SK-N-MC (cell line): ENCODE data around the gene LIN9.

Experiments
- DNase-seq: peaks from one replicate; pipeline ENCODE4 v3.0.0-alpha.2; 2011; ENCODE audit warnings: low read depth, low spot score
- H3K27ac ChIP-seq: fragments of 200-600 bp; sonication (generic); 2 replicates; pipeline ENCODE4 v1.5.1; 2016; ENCODE audit warnings: mixed run types
- H3K36me3 ChIP-seq: fragments of 200-600 bp; sonication (generic); 2 replicates; pipeline ENCODE4 v1.6.1; 2017; ENCODE audit warnings: antibody characterized with exemption, low read length, mixed read lengths; ENCODE audit not compliant: insufficient read depth
- H3K4me3 ChIP-seq: fragments of 200-600 bp; sonication (generic); 2 replicates; pipeline ENCODE4 v1.5.1; 2016
- H3K9ac ChIP-seq: fragments of 200-600 bp; sonication (generic); 2 replicates; pipeline ENCODE4 v1.8.0; 2017; ENCODE audit warnings: mixed run types, mixed read lengths; ENCODE audit not compliant: insufficient read length
- H3K9me3 ChIP-seq: fragments of 200-600 bp; sonication (generic); 2 replicates; pipeline ENCODE4 v1.6.1; 2017; ENCODE audit warnings: low read depth, mild to moderate bottlenecking, antibody characterized with exemption, low read length, moderate library complexity, mixed read lengths
- EZH2 ChIP-seq: fragments of 200-600 bp; sonication (generic); IDR thresholded peaks from one replicate; pipeline ENCODE4 v1.6.1; 2017; ENCODE audit warnings: antibody characterized with exemption
- FOXP2 ChIP-seq: optimal IDR thresholded peaks from 2 replicates; pipeline ENCODE3; 2011; ENCODE audit warnings: mild to moderate bottlenecking, moderate library complexity; ENCODE audit not compliant: insufficient read depth; ENCODE audit errors: extremely low read length, control extremely low read depth
- POLR2AphosphoS5 ChIP-seq: IDR thresholded peaks from 2 replicates; pipeline ENCODE4 v1.6.1; 2012; ENCODE audit warnings: mild to moderate bottlenecking, low read depth, low read length, borderline replicate concordance

Gene LIN9

DNA sequence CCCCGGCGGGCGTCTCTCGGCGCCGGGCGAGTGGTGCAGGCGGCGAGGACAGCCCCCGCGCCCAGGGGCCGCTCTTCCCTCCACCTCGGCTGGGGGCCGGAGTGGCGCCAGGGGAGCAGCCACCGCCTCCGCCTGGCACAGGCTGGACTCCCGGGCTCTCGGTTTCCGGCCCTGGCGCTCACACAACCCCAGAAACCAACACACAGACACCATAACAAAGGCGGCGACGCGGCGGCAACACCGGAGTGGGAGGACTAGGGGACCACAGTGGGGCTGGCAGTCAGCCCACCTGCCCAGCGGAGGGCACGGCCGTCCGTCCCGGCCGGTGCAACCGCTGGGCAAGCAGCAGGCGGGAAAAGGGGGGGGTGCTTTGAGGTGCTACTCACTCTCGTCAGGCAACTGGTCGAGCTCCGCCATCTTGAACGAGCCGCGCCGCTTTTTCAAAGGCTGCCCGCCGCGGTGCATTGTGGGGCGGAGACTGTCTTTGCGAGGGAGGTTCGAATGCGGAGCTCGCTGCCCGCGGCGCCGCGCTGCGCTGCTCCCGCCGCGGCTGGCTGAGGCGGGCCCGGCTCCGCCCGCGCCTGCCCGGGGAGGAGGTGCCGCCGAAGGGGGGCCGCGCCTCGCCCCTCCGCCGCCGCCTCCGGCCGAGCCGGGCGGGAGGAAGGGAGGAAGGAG is at the start of gene LIN9:
Gene LIN9 (minus strand): TSS at position 442 of the 675 bp plus-strand sequence. CDS start 25 bp downstream, at position 417.
- Histone ChIP-seq H3K9me3 (no peaks in the 10 kb centered on the region), H3K36me3 (no peaks in the 10 kb centered on the region), H3K4me3 (peak within 1 kb of the TSS; percentile 98), H3K9ac (peak within 1 kb of the TSS; percentile 98), H3K27ac (peak within 1 kb of the TSS; percentile 87)
- peak; percentile 56 for DNase-seq
- TF ChIP-seq FOXP2: no peak
- peak; percentile 91 for TF ChIP-seq POLR2AphosphoS5

GRCh38 chr1:226357416-226357815 is 48.5 kb upstream of the LIN9 start:
- Histone ChIP-seq H3K9ac (no peak overlapping the region), H3K4me3 (no peak overlapping the region), H3K9me3 (no peaks in the 10 kb centered on the region), H3K27ac (no peak overlapping the region), H3K36me3 (peaks cover 44% of the 10 kb centered on the region)
- no peak for TF ChIP-seq EZH2
- TF ChIP-seq FOXP2: no peak
- TF ChIP-seq POLR2AphosphoS5: no peak
- DNase-seq: no peak

DNA sequence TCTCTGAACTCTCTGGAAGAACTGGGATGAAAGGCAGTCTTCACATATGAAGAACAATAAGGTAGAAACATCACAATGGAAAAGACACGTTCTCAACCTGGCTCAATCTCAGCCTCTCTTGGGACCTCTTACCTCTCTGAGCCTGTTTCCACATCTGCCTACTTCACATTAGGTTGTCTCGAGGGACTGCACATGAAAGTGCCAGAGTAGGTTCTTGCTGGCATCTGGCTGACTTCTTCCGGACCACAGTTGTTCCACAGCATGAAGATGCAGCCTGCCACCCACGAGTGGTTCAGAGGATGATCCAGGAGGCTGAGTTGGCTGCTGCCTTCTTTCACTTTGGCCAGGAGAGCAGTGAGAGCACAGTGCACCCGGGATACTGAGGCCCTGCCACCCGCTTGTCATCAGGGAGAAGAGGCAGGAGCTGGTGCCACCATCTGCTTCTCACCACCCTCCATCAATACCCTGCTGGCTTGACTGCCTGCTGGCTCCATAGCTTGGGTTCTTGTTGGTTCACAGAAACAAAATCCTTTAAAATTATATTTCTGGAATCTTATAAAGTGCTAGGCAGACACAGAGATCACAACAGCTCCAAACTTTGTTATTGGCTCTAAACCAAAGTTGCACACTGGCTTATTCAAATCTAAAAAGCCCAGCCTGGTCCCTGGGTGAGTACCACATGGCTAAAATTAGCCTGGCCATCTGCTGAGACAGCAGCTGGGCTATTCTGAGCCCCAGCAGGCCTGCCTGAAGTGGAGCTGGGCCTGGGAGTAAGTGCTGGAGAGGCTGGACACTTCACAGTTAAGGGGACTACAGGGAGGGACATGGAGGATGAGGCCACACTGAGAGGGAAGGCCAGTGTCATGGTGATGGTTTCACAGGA is 46.9 kb upstream of the LIN9 start:
- Histone ChIP-seq H3K36me3 (peaks cover 29% of the 10 kb centered on the region), H3K9ac (no peak overlapping the region), H3K9me3 (no peaks in the 10 kb centered on the region)

GRCh38 chr1:226355016-226355415 is 46.1 kb upstream of the LIN9 start:
- H3K36me3 ChIP-seq: peaks cover 22% of the 10 kb centered on the region
- no peak overlapping the region for H3K4me3 ChIP-seq
- H3K27ac ChIP-seq: no peak overlapping the region
- H3K9me3 ChIP-seq: no peaks in the 10 kb centered on the region
- TF ChIP-seq EZH2: no peak
- TF ChIP-seq POLR2AphosphoS5: no peak
- TF ChIP-seq FOXP2: no peak
- no peak overlapping the region for H3K9ac ChIP-seq
- no peak for DNase-seq

More for the DNA sequence above, 46.9 kb upstream of the LIN9 start:
- H3K4me3 ChIP-seq: no peak overlapping the region
- H3K27ac ChIP-seq: no peak overlapping the region
- no peak for DNase-seq
- TF ChIP-seq FOXP2 (no peak), EZH2 (no peak), POLR2AphosphoS5 (no peak)

- DNase-seq: no peak
- H3K4me3 ChIP-seq: no peak overlapping the region
- no peaks in the 10 kb centered on the region for H3K9me3 ChIP-seq
- H3K27ac ChIP-seq: no peak overlapping the region
- peaks cover 12% of the 10 kb centered on the region for H3K36me3 ChIP-seq
- H3K9ac ChIP-seq: no peak overlapping the region
- TF ChIP-seq FOXP2 (no peak), EZH2 (no peak), POLR2AphosphoS5 (no peak)
These were observed 44.9 kb upstream of the LIN9 start for GRCh38 chr1:226353698-226354525.

DNA sequence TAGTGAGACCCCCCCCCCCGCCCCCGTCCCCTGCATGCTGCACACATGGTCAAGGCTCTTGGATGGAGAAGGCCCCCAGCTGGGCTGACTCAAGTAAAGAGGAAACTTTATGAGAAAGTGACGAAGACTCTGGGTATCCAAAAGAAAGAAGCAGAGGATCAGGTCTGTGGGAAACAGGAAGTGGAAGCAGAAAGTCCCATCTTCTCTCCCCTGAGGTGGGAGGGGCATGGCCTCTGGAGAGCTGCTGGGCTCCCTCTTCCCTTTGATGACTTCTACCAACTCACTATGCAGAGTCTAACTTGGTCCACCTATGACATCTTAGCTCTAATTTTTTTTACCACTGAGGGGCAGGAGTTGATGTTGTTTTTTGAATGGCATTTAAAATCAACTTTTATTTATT is 42.7 kb upstream of the LIN9 start:
- H3K9me3 ChIP-seq: no peaks in the 10 kb centered on the region
- H3K36me3 ChIP-seq: peaks cover 5% of the 10 kb centered on the region; the same call in 1 of the 2 replicates
- no peak overlapping the region for H3K4me3 ChIP-seq
- DNase-seq: no peak
- TF ChIP-seq EZH2 (no peak), FOXP2 (no peak), POLR2AphosphoS5 (no peak)
- no peak overlapping the region for H3K9ac ChIP-seq
- H3K27ac ChIP-seq: no peak overlapping the region

GRCh38 chr1:226350519-226350865 is 41.5 kb upstream of the LIN9 start:
- no peak for DNase-seq
- Histone ChIP-seq H3K4me3 (peak overlapping the region; percentile 51), H3K9me3 (no peaks in the 10 kb centered on the region), H3K27ac (peak overlapping the region; percentile 91), H3K9ac (peak overlapping the region; percentile 63), H3K36me3 (peaks cover 2% of the 10 kb centered on the region; the same call in 1 of the 2 replicates)
- TF ChIP-seq POLR2AphosphoS5 (no peak), FOXP2 (no peak), EZH2 (no peak)
